ENCODE data around the gene C7orf33. TPM values are rescaled to one million over a fixed set of nuclear protein-coding genes. Genes with fewer than 3 reads are reported as not detected.

The C7orf33 gene
- total RNA-seq, 3 donors from 2014 or later (not counting 1 experiment from before 2014, with no cell fraction given), result not detected

- Histone ChIP-seq H3K27ac (ENCODE audit: low read length) (no peak overlapping the region), H3K36me3 (ENCODE audit: control insufficient read depth, insufficient read depth, low read length) (no peaks in the 10 kb centered on the region), H3K27me3 (ENCODE audit: control insufficient read depth, insufficient read depth, low read length) (peaks cover 13% of the 10 kb centered on the region), H3K4me3 (ENCODE audit: low read length) (no peak overlapping the region), H3K9me3 (ENCODE audit: control insufficient read depth, insufficient read depth, low read length) (peaks cover 2% of the 10 kb centered on the region), H3K4me1 (ENCODE audit: control insufficient read depth, insufficient read depth, low read length) (peaks cover 10% of the 10 kb centered on the region)
- WGBS (ENCODE audit: insufficient coverage), result 62% methylated on average over 6 of the region's 6 CpGs
- ATAC-seq (no peak), DNase-seq (no peak)
- no peak overlapping the region for H3K27ac Mint-ChIP-seq
- H3K4me3 Mint-ChIP-seq, result no peak overlapping the region
- intact Hi-C loops (cut with micrococcal nuclease), result loop anchor here (10.0 kb wide), 1 partner anchor 74 kb away; the partner anchor contains the start of gene CUL1
- H3K36me3 Mint-ChIP-seq, result no peaks in the 10 kb centered on the region
- no peaks in the 10 kb centered on the region for H3K9me3 Mint-ChIP-seq
- TF ChIP-seq, protein P1, sequence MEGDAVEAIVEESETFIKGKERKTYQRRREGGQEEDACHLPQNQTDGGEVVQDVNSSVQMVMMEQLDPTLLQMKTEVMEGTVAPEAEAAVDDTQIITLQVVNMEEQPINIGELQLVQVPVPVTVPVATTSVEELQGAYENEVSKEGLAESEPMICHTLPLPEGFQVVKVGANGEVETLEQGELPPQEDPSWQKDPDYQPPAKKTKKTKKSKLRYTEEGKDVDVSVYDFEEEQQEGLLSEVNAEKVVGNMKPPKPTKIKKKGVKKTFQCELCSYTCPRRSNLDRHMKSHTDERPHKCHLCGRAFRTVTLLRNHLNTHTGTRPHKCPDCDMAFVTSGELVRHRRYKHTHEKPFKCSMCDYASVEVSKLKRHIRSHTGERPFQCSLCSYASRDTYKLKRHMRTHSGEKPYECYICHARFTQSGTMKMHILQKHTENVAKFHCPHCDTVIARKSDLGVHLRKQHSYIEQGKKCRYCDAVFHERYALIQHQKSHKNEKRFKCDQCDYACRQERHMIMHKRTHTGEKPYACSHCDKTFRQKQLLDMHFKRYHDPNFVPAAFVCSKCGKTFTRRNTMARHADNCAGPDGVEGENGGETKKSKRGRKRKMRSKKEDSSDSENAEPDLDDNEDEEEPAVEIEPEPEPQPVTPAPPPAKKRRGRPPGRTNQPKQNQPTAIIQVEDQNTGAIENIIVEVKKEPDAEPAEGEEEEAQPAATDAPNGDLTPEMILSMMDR (IDR thresholded peaks at IDR 0.05), result no peak
- H3K27me3 Mint-ChIP-seq (ENCODE audit: low read depth in 2 of 2), result peaks cover 51 to 67% of the 10 kb centered on the region in 2 donors
- H3K4me1 Mint-ChIP-seq, result peaks cover 8 to 13% of the 10 kb centered on the region in 2 donors
Measured at GRCh38 chr7:148620749-148621359, 30.3 kb downstream of the C7orf33 start.

DNA sequence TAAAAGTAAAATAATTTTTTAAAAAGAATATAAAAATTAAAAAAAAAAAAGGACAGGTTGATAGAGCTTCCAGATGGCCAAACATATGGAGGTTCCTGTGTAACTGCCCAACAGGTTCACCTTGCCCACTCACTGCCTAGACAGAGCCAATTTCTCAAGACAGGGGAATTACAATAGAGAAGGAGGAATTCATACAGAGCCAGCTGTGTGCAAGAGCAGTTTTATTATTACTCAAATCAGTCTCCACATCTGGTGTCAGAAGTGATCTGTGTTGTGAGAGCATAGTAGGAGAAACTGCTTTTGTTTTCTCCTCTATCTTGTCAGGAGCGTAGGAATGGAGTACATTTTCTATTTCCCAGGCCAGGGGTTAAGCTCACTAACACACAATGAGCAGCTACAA, 31.0 kb downstream of the C7orf33 start:
- TF ChIP-seq, protein P1 (IDR thresholded peaks at IDR 0.05), result no peak
- no peak for DNase-seq
- H3K36me3 ChIP-seq (ENCODE audit: control insufficient read depth, insufficient read depth, low read length), result no peaks in the 10 kb centered on the region
- H3K4me3 ChIP-seq (ENCODE audit: low read length), result no peak overlapping the region
- no peak overlapping the region for H3K4me3 Mint-ChIP-seq
- H3K9me3 Mint-ChIP-seq, result no peaks in the 10 kb centered on the region
- peaks cover 9% of the 10 kb centered on the region for H3K27me3 ChIP-seq (ENCODE audit: control insufficient read depth, insufficient read depth, low read length)
- no CpG with 5 or more reads among the region's 1 CpG for WGBS (ENCODE audit: insufficient coverage)
- H3K4me1 ChIP-seq (ENCODE audit: control insufficient read depth, insufficient read depth, low read length), result peaks cover 10% of the 10 kb centered on the region
- H3K27ac Mint-ChIP-seq, result no peak overlapping the region
- peaks cover 8 to 13% of the 10 kb centered on the region in 2 donors for H3K4me1 Mint-ChIP-seq
- intact Hi-C loops (cut with micrococcal nuclease), result loop anchor here (10.0 kb wide), 1 partner anchor 73 kb away; the partner anchor contains the start of gene CUL1
- peaks cover 2% of the 10 kb centered on the region for H3K9me3 ChIP-seq (ENCODE audit: control insufficient read depth, insufficient read depth, low read length)
- no peak overlapping the region for H3K27ac ChIP-seq (ENCODE audit: low read length)
- no peaks in the 10 kb centered on the region for H3K36me3 Mint-ChIP-seq
- no peak for ATAC-seq
- H3K27me3 Mint-ChIP-seq (ENCODE audit: low read depth in 2 of 2), result peaks cover 51 to 68% of the 10 kb centered on the region in 2 donors

DNA sequence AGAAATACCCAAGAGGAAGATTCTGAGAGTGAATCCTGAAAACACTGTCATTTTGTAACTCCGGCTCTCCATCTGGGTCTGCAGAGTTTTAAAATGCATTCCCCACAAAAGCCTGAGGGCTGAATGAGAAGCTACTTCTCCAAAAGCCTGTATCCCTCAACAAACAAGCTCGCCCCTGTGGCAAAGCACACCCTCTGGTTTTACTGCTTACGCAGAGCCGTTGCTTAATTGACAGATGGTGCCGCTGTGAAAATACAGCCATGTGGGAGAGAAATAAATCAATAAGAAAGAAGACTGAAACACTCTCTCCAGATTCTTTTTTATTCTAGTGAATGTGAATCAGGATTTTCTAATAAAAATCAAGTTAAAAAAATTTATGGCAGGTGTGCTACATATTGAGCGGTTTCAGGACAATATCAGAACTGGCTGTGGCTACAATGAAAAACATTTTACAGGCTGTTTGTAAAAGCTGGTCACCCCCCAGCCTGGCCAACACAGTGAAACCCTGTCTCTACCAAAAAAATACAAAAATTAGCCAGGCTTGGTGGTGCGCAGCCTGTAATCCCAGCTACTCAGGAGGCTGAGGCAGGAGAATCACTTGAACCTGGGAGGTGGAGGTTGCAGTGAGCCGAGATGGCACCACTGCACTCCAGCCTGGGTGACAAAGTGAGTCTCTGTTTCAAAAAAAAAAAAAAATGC, 32.5 kb downstream of the C7orf33 start:
- H3K4me3 ChIP-seq (ENCODE audit: low read length), result no peak overlapping the region
- H3K27ac Mint-ChIP-seq, result no peak overlapping the region
- DNase-seq (no peak), ATAC-seq (no peak)
- H3K9me3 Mint-ChIP-seq, result no peaks in the 10 kb centered on the region
- peaks cover 2% of the 10 kb centered on the region for H3K9me3 ChIP-seq (ENCODE audit: control insufficient read depth, insufficient read depth, low read length)
- H3K36me3 ChIP-seq (ENCODE audit: control insufficient read depth, insufficient read depth, low read length), result no peaks in the 10 kb centered on the region
- peaks cover 53 to 57% of the 10 kb centered on the region in 2 donors for H3K27me3 Mint-ChIP-seq (ENCODE audit: low read depth in 2 of 2)
- intact Hi-C loops (cut with micrococcal nuclease), result loop anchor here (10.0 kb wide), 1 partner anchor 72 kb away; the partner anchor contains the start of gene CUL1
- H3K4me3 Mint-ChIP-seq, result no peak overlapping the region
- 81% methylated on average over 5 of the region's 8 CpGs for WGBS (ENCODE audit: insufficient coverage)
- no peaks in the 10 kb centered on the region for H3K36me3 Mint-ChIP-seq
- H3K4me1 ChIP-seq (ENCODE audit: control insufficient read depth, insufficient read depth, low read length), result peaks cover 16% of the 10 kb centered on the region
- H3K27me3 ChIP-seq (ENCODE audit: control insufficient read depth, insufficient read depth, low read length), result peaks cover 5% of the 10 kb centered on the region
- peaks cover 11 to 22% of the 10 kb centered on the region in 2 donors for H3K4me1 Mint-ChIP-seq
- TF ChIP-seq, protein P1 (IDR thresholded peaks at IDR 0.05), result no peak
- H3K27ac ChIP-seq (ENCODE audit: low read length), result no peak overlapping the region
